Measurements from ENCODE around the gene KRTAP10-1.
"Not testable (repeated sequence)": the region's sequence is repeated elsewhere in the genome, so short reads cannot be mapped to it uniquely, and the experiment has no call there.

Gene KRTAP10-1

GRCh38 chr21:44569861-44570517, 30.0 kb upstream of the KRTAP10-1 start:
- DNase-seq = no peak

GRCh38 chr21:44568667-44569556, 28.9 kb upstream of the KRTAP10-1 start:
- DNase-seq = no peak

GRCh38 chr21:44568261-44568660, 28.3 kb upstream of the KRTAP10-1 start:
- no peak for DNase-seq

- DNase-seq = no peak
These were observed 27.6 kb upstream of the KRTAP10-1 start for GRCh38 chr21:44567481-44568171.

- DNase-seq = no peak
These were observed 26.4 kb upstream of the KRTAP10-1 start for GRCh38 chr21:44566403-44566802.

- DNase-seq = no peak
These were observed 25.0 kb upstream of the KRTAP10-1 start for GRCh38 chr21:44564886-44565598.

GRCh38 chr21:44564099-44564498, 24.1 kb upstream of the KRTAP10-1 start:
- DNase-seq = no peak

- DNase-seq = no peak
These were observed 18.7 kb upstream of the KRTAP10-1 start, which contains the start of gene KRTAP10-3 for GRCh38 chr21:44558695-44559094. KRTAP10-3 (minus strand) TSS chr21:44558795; CDS start chr21:44558715, 80 bp downstream.

- not testable (repeated sequence) for DNase-seq
These were observed 18.3 kb upstream of the KRTAP10-1 start for GRCh38 chr21:44558329-44558675.

GRCh38 chr21:44557491-44558328, 17.7 kb upstream of the KRTAP10-1 start:
- no peak for DNase-seq

GRCh38 chr21:44556879-44557278, 16.9 kb upstream of the KRTAP10-1 start:
- DNase-seq = no peak

- DNase-seq = no peak
These were observed 15.3 kb upstream of the KRTAP10-1 start for GRCh38 chr21:44555200-44555875.

- DNase-seq = no peak
These were observed 12.7 kb upstream of the KRTAP10-1 start for GRCh38 chr21:44552681-44553080.

- DNase-seq = no peak
These were observed 12.1 kb upstream of the KRTAP10-1 start for GRCh38 chr21:44552136-44552535.

- no peak for DNase-seq
These were observed 11.5 kb upstream of the KRTAP10-1 start, which contains the start of gene KRTAP10-2 for GRCh38 chr21:44551340-44551961. KRTAP10-2 (minus strand) TSS chr21:44551505; CDS start chr21:44551458, 47 bp downstream.

- no peak for DNase-seq
These were observed 10.8 kb upstream of the KRTAP10-1 start for GRCh38 chr21:44550807-44551206.

GRCh38 chr21:44550285-44550684, 10.3 kb upstream of the KRTAP10-1 start:
- DNase-seq = not testable (repeated sequence)

- DNase-seq = no peak
These were observed 9.7 kb upstream of the KRTAP10-1 start for GRCh38 chr21:44549525-44550211.

- no peak for DNase-seq
These were observed 8.9 kb upstream of the KRTAP10-1 start for GRCh38 chr21:44548922-44549321.

GRCh38 chr21:44548381-44548780, 8.4 kb upstream of the KRTAP10-1 start:
- no peak for DNase-seq

Measured in NCI-H2171 (cell line).